Trophoblast cell (in vitro differentiated cells and primary cell): ENCODE data around the gene GALNT13.

Source experiments
- DNase-seq, 2 donors: peaks; one replicate each; pipeline ENCODE4 v3.0.0-alpha.2; 2016
- H2AFZ ChIP-seq: 2 replicates; pipeline ENCODE4 v1.6.1; 2013; ENCODE audit warnings: low read length, moderate library complexity, mild to moderate bottlenecking; ENCODE audit not compliant: insufficient read depth, poor library complexity
- H2AK5ac ChIP-seq: 2 replicates; pipeline ENCODE4 v1.6.1; 2013; ENCODE audit warnings: mild to moderate bottlenecking, low read length
- H2BK120ac ChIP-seq: 2 replicates; pipeline ENCODE4 v1.6.1; 2013; ENCODE audit warnings: low read length, mild to moderate bottlenecking, moderate library complexity; ENCODE audit not compliant: insufficient read depth, poor library complexity
- H2BK12ac ChIP-seq: 2 replicates; pipeline ENCODE4 v1.6.1; 2013; ENCODE audit warnings: mild to moderate bottlenecking, low read length, moderate library complexity
- H2BK5ac ChIP-seq: 2 replicates; pipeline ENCODE4 v1.6.1; 2013; ENCODE audit warnings: low read length, low read depth, moderate library complexity, mild to moderate bottlenecking; ENCODE audit not compliant: poor library complexity
- H3K14ac ChIP-seq: 2 replicates; pipeline ENCODE4 v1.6.1; 2013; ENCODE audit warnings: mild to moderate bottlenecking, low read length
- H3K18ac ChIP-seq: 2 replicates; pipeline ENCODE4 v1.6.1; 2013; ENCODE audit warnings: mild to moderate bottlenecking, low read length
- H3K23ac ChIP-seq: 2 replicates; pipeline ENCODE4 v1.6.1; 2013; ENCODE audit warnings: low read length
- H3K27ac ChIP-seq: 2 replicates; pipeline ENCODE4 v1.5.1; 2013; ENCODE audit warnings: low read depth, mild to moderate bottlenecking, inconsistent platforms, low read length, moderate library complexity
- H3K27me3 ChIP-seq: 2 replicates; pipeline ENCODE4 v1.6.1; 2013; ENCODE audit warnings: inconsistent platforms, mild to moderate bottlenecking, low read length, moderate library complexity; ENCODE audit not compliant: insufficient read depth
- H3K36me3 ChIP-seq, 2 experiments: 1 replicate in 1 of 2; 2 replicates in 1 of 2; pipeline ENCODE4 v1.6.1; 2013; ENCODE audit warnings: low read length in 2 of 2, mild to moderate bottlenecking in 2 of 2, moderate library complexity in 1 of 2; ENCODE audit not compliant: insufficient read depth in 2 of 2, control insufficient read depth in 1 of 2
- H3K4ac ChIP-seq: 2 replicates; pipeline ENCODE4 v1.6.1; 2013; ENCODE audit warnings: low read depth, mild to moderate bottlenecking, low read length, moderate library complexity
- H3K4me1 ChIP-seq, 2 experiments: 1 replicate in 1 of 2; 2 replicates in 1 of 2; pipeline ENCODE4 v1.6.1; 2013; ENCODE audit warnings: low read length in 2 of 2, mild to moderate bottlenecking in 2 of 2, moderate library complexity in 1 of 2; ENCODE audit not compliant: insufficient read depth in 2 of 2, control insufficient read depth in 1 of 2
- H3K4me2 ChIP-seq: 2 replicates; pipeline ENCODE4 v1.6.1; 2013; ENCODE audit warnings: inconsistent platforms, mild to moderate bottlenecking, low read length, moderate library complexity
- H3K4me3 ChIP-seq: 2 replicates; pipeline ENCODE4 v1.5.1; 2013; ENCODE audit warnings: mild to moderate bottlenecking, low read depth, low read length, inconsistent platforms
- H3K79me1 ChIP-seq: one replicate; pipeline ENCODE4 v1.6.1; 2013; ENCODE audit warnings: low read length
- H3K79me2 ChIP-seq: 2 replicates; pipeline ENCODE4 v1.6.1; 2013; ENCODE audit warnings: low read length, mild to moderate bottlenecking; ENCODE audit not compliant: control insufficient read depth, insufficient read depth, poor library complexity
- H3K9ac ChIP-seq: 2 replicates; pipeline ENCODE4 v1.6.1; 2013; ENCODE audit warnings: mild to moderate bottlenecking, low read length
- H3K9me3 ChIP-seq: 2 replicates; pipeline ENCODE4 v1.6.1; 2013; ENCODE audit warnings: low read depth, mild to moderate bottlenecking, control low read depth, inconsistent platforms, low read length; ENCODE audit not compliant: insufficient read depth
- H4K12ac ChIP-seq: 2 replicates; pipeline ENCODE4 v1.6.1; 2013; ENCODE audit warnings: low read depth, mild to moderate bottlenecking, low read length, moderate library complexity
- H4K8ac ChIP-seq: 2 replicates; pipeline ENCODE4 v1.6.1; 2013; ENCODE audit warnings: low read depth, mild to moderate bottlenecking, low read length, moderate library complexity
- H4K91ac ChIP-seq: one replicate; pipeline ENCODE4 v1.6.1; 2013; ENCODE audit warnings: low read depth, mild to moderate bottlenecking, low read length, moderate library complexity
- WGBS: extraction: QIAGEN DNeasy Blood & Tissue Kit; methylation state at CpG from one replicate; pipeline ENCODE4 v1.1.7; 2013; ENCODE audit warnings: missing lambda C conversion rate; ENCODE audit not compliant: insufficient read length, insufficient coverage; ENCODE audit errors: extremely low coverage; 5-methylcytosine and 5-hydroxymethylcytosine counted together

Gene GALNT13

GRCh38 chr2:153944800-153945199, 73.1 kb downstream of the GALNT13 start:
- Histone ChIP-seq H3K79me1 (peaks cover 1% of the 10 kb centered on the region), H4K8ac (no peak overlapping the region), H3K9me3 (no peaks in the 10 kb centered on the region), H3K4me3 (no peak overlapping the region), H3K18ac (no peak overlapping the region), H3K36me3 (no peaks in the 10 kb centered on the region), H3K9ac (no peak overlapping the region), H4K12ac (no peak overlapping the region), H2BK120ac (no peak overlapping the region), H3K27ac (no peak overlapping the region), H3K4me1 (peaks cover 0 to 1% of the 10 kb centered on the region in 2 experiments), H2AK5ac (no peak overlapping the region), H3K4ac (no peak overlapping the region), H3K23ac (no peak overlapping the region), H3K4me2 (no peak overlapping the region), H3K14ac (no peak overlapping the region), H2AFZ (no peak overlapping the region), H3K27me3 (no peaks in the 10 kb centered on the region), H2BK12ac (no peak overlapping the region), H4K91ac (no peak overlapping the region), H2BK5ac (no peak overlapping the region), H3K79me2 (no peaks in the 10 kb centered on the region)
- whole genome bisulfite sequencing = no CpG with 5 or more reads among the region's 8 CpGs
- no peak for DNase-seq

- H4K12ac ChIP-seq = no peak overlapping the region
- no peak overlapping the region for H3K4me3 ChIP-seq
- no peaks in the 10 kb centered on the region for H3K27me3 ChIP-seq
- H3K9ac ChIP-seq = no peak overlapping the region
- H3K4ac ChIP-seq = no peak overlapping the region
- H3K23ac ChIP-seq = no peak overlapping the region
- H2AFZ ChIP-seq = no peak overlapping the region
- no peaks in the 10 kb centered on the region for H3K36me3 ChIP-seq
- H2BK5ac ChIP-seq = no peak overlapping the region
- H2BK120ac ChIP-seq = no peak overlapping the region
- H3K14ac ChIP-seq = no peak overlapping the region
- no peak for DNase-seq
- no peaks in the 10 kb centered on the region for H3K9me3 ChIP-seq
- H3K18ac ChIP-seq = no peak overlapping the region
- no peak overlapping the region for H2AK5ac ChIP-seq
- H3K4me2 ChIP-seq = no peak overlapping the region
- no peaks in the 10 kb centered on the region for H3K4me1 ChIP-seq
- H3K79me2 ChIP-seq = no peaks in the 10 kb centered on the region
- H4K8ac ChIP-seq = no peak overlapping the region
- no peak overlapping the region for H4K91ac ChIP-seq
- H3K27ac ChIP-seq = no peak overlapping the region
- no peak overlapping the region for H2BK12ac ChIP-seq
- H3K79me1 ChIP-seq = no peaks in the 10 kb centered on the region
Measured at GRCh38 chr2:153946036-153946435, 74.3 kb downstream of the GALNT13 start.

- no peak for DNase-seq
- no peak overlapping the region for H2BK120ac ChIP-seq
- no peaks in the 10 kb centered on the region for H3K36me3 ChIP-seq
- H3K4ac ChIP-seq = no peak overlapping the region
- H3K79me1 ChIP-seq = no peaks in the 10 kb centered on the region
- H2AFZ ChIP-seq = no peak overlapping the region
- no peak overlapping the region for H3K18ac ChIP-seq
- no peak overlapping the region for H2BK5ac ChIP-seq
- no peak overlapping the region for H3K9ac ChIP-seq
- H3K23ac ChIP-seq = no peak overlapping the region
- H3K4me3 ChIP-seq = no peak overlapping the region
- no peaks in the 10 kb centered on the region for H3K9me3 ChIP-seq
- no peak overlapping the region for H4K8ac ChIP-seq
- no peak overlapping the region for H2BK12ac ChIP-seq
- H3K27me3 ChIP-seq = no peaks in the 10 kb centered on the region
- H3K14ac ChIP-seq = no peak overlapping the region
- no peak overlapping the region for H4K91ac ChIP-seq
- no peak overlapping the region for H2AK5ac ChIP-seq
- H3K27ac ChIP-seq = no peak overlapping the region
- no peak overlapping the region for H4K12ac ChIP-seq
- H3K4me2 ChIP-seq = no peak overlapping the region
- H3K4me1 ChIP-seq = no peaks in the 10 kb centered on the region
- no peaks in the 10 kb centered on the region for H3K79me2 ChIP-seq
Measured at GRCh38 chr2:153953761-153954160, 82.0 kb downstream of the GALNT13 start.

GRCh38 chr2:153963256-153963655, 91.5 kb downstream of the GALNT13 start:
- H3K9me3 ChIP-seq = no peaks in the 10 kb centered on the region
- no peak overlapping the region for H4K91ac ChIP-seq
- H2BK5ac ChIP-seq = no peak overlapping the region
- H3K4me1 ChIP-seq = peaks cover 9 to 10% of the 10 kb centered on the region in 2 experiments
- no peak overlapping the region for H4K12ac ChIP-seq
- H3K79me1 ChIP-seq = no peaks in the 10 kb centered on the region
- H2AK5ac ChIP-seq = no peak overlapping the region
- H3K9ac ChIP-seq = no peak overlapping the region
- no peak overlapping the region for H2BK12ac ChIP-seq
- no peaks in the 10 kb centered on the region for H3K27me3 ChIP-seq
- WGBS = no CpG with 5 or more reads among the region's 1 CpG
- H3K36me3 ChIP-seq = no peaks in the 10 kb centered on the region
- H4K8ac ChIP-seq = no peak overlapping the region
- no peak overlapping the region for H2AFZ ChIP-seq
- DNase-seq = no peak
- H2BK120ac ChIP-seq = no peak overlapping the region
- no peaks in the 10 kb centered on the region for H3K79me2 ChIP-seq
- H3K4me3 ChIP-seq = no peak overlapping the region
- H3K14ac ChIP-seq = no peak overlapping the region
- H3K4ac ChIP-seq = no peak overlapping the region
- no peak overlapping the region for H3K23ac ChIP-seq
- no peak overlapping the region for H3K18ac ChIP-seq
- H3K4me2 ChIP-seq = no peak overlapping the region
- no peak overlapping the region for H3K27ac ChIP-seq
